ENCODE results near the gene GCN1.

GRCh38 chr12:120229071-120229486, 34.6 kb upstream of the GCN1 start:
- no peak for TF ChIP-seq CTCF (IDR thresholded peaks at IDR 0.05 in 8 of 11, conservative IDR thresholded peaks at IDR 0.05 in 3 of 11)
- no peak for TF ChIP-seq POLR2A (IDR thresholded peaks at IDR 0.05)
- TF ChIP-seq POLR2AphosphoS5 (IDR thresholded peaks at IDR 0.05) = no peak

All from spleen (tissue), 7 donors.